Liver (tissue), 9 donors: ENCODE results near the gene FAM83B. TPM values are rescaled to one million over a fixed set of nuclear protein-coding genes. Genes with fewer than 3 reads are reported as not detected.

Experiments used
- DNase-seq: peaks from one replicate; pipeline ENCODE4 v3.0.0-alpha.2; 2017; ENCODE audit warnings: low spot score
- H3K27ac ChIP-seq, 2 donors: one replicate each; pipeline ENCODE4 v1.7.0; 2013; ENCODE audit warnings: inconsistent platforms in 2 of 2, low read length in 2 of 2, control low read depth in 1 of 2, low read depth in 1 of 2, mild to moderate bottlenecking in 1 of 2
- H3K27me3 ChIP-seq, 4 donors: one replicate each; pipeline versions ENCODE4 v1.6.1 to v1.7.0; 2013; ENCODE audit warnings: low read length in 3 of 4, inconsistent platforms in 1 of 4, mild to moderate bottlenecking in 1 of 4, moderate library complexity in 1 of 4; ENCODE audit not compliant: control insufficient read depth in 4 of 4, insufficient read depth in 4 of 4
- H3K36me3 ChIP-seq, 4 donors: one replicate each; pipeline versions ENCODE4 v1.6.1 to v1.7.0; 2013; ENCODE audit warnings: low read length in 3 of 4, mild to moderate bottlenecking in 3 of 4, low read depth in 1 of 4, moderate library complexity in 1 of 4; ENCODE audit not compliant: control insufficient read depth in 4 of 4, insufficient read depth in 3 of 4
- H3K4me1 ChIP-seq, 4 donors: one replicate each; pipeline versions ENCODE4 v1.6.1 to v1.7.0; 2013; ENCODE audit warnings: low read length in 3 of 4, mild to moderate bottlenecking in 3 of 4, moderate library complexity in 1 of 4; ENCODE audit not compliant: control insufficient read depth in 4 of 4, insufficient read depth in 4 of 4
- H3K4me3 ChIP-seq, 3 donors: one replicate each; pipeline versions ENCODE4 v1.6.1 to v1.7.0; 2013; ENCODE audit warnings: low read length in 3 of 3, control low read depth in 1 of 3, low read depth in 1 of 3, mild to moderate bottlenecking in 1 of 3
- H3K9ac ChIP-seq, 2 donors: one replicate each; pipeline ENCODE4 v1.7.0; 2013; ENCODE audit warnings: low read length in 2 of 2, mild to moderate bottlenecking in 2 of 2, moderate library complexity in 2 of 2, control low read depth in 1 of 2, low read depth in 1 of 2
- H3K9me3 ChIP-seq, 4 donors: one replicate each; pipeline versions ENCODE4 v1.6.1 to v1.7.0; 2013; ENCODE audit warnings: low read length in 3 of 4; ENCODE audit not compliant: control insufficient read depth in 4 of 4
- FOXA1 ChIP-seq: IDR thresholded peaks from 2 replicates; pipeline ENCODE4 v1.6.1; 2016; ENCODE audit warnings: antibody characterized with exemption
- FOXA2 ChIP-seq: IDR thresholded peaks from 2 replicates; pipeline ENCODE4 v1.6.1; 2016; ENCODE audit warnings: antibody characterized with exemption
- HNF4A ChIP-seq, 2 donors: conservative IDR thresholded peaks; 2 replicates each; pipeline ENCODE4 v1.6.1; 2016; ENCODE audit warnings: antibody characterized with exemption in 2 of 2, mild to moderate bottlenecking in 2 of 2
- HNF4G ChIP-seq: IDR thresholded peaks from 2 replicates; pipeline ENCODE4 v1.6.1; 2016; ENCODE audit warnings: antibody characterized with exemption
- NR2F2 ChIP-seq: IDR thresholded peaks from 2 replicates; pipeline ENCODE4 v1.6.1; 2016; ENCODE audit warnings: antibody characterized with exemption
- RAD21 ChIP-seq, 2 donors: IDR thresholded peaks; 2 replicates each; pipeline ENCODE4 v1.6.1; 2016; ENCODE audit warnings: antibody characterized with exemption in 2 of 2, mild to moderate bottlenecking in 2 of 2
- SP1 ChIP-seq: IDR thresholded peaks from 2 replicates; pipeline ENCODE4 v1.6.1; 2018; ENCODE audit warnings: antibody characterized with exemption, mild to moderate bottlenecking
- YY1 ChIP-seq: IDR thresholded peaks from 2 replicates; pipeline ENCODE4 v1.6.1; 2016; ENCODE audit warnings: antibody characterized with exemption, mild to moderate bottlenecking
- WGBS: extraction: QIAGEN DNeasy Blood & Tissue Kit; methylation state at CpG from one replicate; pipeline ENCODE4 v1.1.7; 2013; 5-methylcytosine and 5-hydroxymethylcytosine counted together
- polyA plus RNA-seq, 2 donors: library from polyadenylated mRNA; stranded (reverse) in 1 of 2; unstranded in 1 of 2; fragments of 200-250 nt in 1 of 2; fragments of >200 nt in 1 of 2; fragmentation: Nextera tagmentation in 1 of 2; extraction: Ambion mirVana in 1 of 2; gene quantifications; one replicate each; pipeline versions ENCODE4 v1.2.1 to v1.2.3, GENCODE V29; 2013 to 2015
- total RNA-seq, 2 donors: library from RNA; depleted of rRNA; stranded (reverse); fragments of >200 nt; gene quantifications; one replicate each; pipeline ENCODE4 v1.2.3, GENCODE V29; 2014
- TF ChIP-seq, protein P1 (sequence below): IDR thresholded peaks from 2 replicates; pipeline ENCODE4 v1.6.1; 2016; ENCODE audit warnings: antibody characterized with exemption, mild to moderate bottlenecking
- TF ChIP-seq, protein P2 (sequence below): IDR thresholded peaks from 2 replicates; pipeline ENCODE4 v1.6.1; 2016; ENCODE audit warnings: antibody characterized with exemption
- TF ChIP-seq, protein P3 (sequence below): IDR thresholded peaks from 2 replicates; pipeline ENCODE4 v1.6.1; 2016; ENCODE audit warnings: antibody characterized with exemption
- TF ChIP-seq, protein P4 (sequence below): fragments of 150-350 bp; IDR thresholded peaks from 2 replicates; pipeline ENCODE4 v1.5.1; 2017; ENCODE audit warnings: improper control_type of control experiment, low read depth, low read length; ENCODE audit not compliant: missing input control
- donor health status: healthy.
- donor health status: healthy.
- donor health status: healthy.
- donor health status: healthy.
- donor health status: healthy.

The FAM83B gene
- total and polyA plus RNA-seq, 4 donors: 0.07 to 0.50 (median 0.16) TPM

DNA sequence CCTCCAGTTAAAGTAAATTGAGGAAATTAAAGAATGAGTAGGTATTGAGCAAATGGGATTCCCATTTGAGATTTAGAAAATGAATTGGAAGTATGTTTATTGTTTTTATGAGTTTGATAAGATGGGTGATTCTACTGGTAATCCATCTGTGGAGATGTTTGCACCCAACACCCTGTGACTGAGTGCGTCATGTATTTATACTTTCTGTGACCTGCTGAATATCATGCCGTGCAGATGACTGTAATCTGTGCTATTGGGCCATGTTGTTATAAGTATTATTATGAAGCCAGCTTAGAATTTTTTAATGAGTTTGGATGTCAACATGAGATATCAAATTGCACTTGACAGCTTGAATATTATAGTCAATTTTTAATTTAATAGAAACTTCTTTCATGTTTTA lies 17.7 kb downstream of the FAM83B start (continued):
- TF ChIP-seq, protein P1, sequence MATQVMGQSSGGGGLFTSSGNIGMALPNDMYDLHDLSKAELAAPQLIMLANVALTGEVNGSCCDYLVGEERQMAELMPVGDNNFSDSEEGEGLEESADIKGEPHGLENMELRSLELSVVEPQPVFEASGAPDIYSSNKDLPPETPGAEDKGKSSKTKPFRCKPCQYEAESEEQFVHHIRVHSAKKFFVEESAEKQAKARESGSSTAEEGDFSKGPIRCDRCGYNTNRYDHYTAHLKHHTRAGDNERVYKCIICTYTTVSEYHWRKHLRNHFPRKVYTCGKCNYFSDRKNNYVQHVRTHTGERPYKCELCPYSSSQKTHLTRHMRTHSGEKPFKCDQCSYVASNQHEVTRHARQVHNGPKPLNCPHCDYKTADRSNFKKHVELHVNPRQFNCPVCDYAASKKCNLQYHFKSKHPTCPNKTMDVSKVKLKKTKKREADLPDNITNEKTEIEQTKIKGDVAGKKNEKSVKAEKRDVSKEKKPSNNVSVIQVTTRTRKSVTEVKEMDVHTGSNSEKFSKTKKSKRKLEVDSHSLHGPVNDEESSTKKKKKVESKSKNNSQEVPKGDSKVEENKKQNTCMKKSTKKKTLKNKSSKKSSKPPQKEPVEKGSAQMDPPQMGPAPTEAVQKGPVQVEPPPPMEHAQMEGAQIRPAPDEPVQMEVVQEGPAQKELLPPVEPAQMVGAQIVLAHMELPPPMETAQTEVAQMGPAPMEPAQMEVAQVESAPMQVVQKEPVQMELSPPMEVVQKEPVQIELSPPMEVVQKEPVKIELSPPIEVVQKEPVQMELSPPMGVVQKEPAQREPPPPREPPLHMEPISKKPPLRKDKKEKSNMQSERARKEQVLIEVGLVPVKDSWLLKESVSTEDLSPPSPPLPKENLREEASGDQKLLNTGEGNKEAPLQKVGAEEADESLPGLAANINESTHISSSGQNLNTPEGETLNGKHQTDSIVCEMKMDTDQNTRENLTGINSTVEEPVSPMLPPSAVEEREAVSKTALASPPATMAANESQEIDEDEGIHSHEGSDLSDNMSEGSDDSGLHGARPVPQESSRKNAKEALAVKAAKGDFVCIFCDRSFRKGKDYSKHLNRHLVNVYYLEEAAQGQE: no peak
- TF ChIP-seq, protein P2, sequence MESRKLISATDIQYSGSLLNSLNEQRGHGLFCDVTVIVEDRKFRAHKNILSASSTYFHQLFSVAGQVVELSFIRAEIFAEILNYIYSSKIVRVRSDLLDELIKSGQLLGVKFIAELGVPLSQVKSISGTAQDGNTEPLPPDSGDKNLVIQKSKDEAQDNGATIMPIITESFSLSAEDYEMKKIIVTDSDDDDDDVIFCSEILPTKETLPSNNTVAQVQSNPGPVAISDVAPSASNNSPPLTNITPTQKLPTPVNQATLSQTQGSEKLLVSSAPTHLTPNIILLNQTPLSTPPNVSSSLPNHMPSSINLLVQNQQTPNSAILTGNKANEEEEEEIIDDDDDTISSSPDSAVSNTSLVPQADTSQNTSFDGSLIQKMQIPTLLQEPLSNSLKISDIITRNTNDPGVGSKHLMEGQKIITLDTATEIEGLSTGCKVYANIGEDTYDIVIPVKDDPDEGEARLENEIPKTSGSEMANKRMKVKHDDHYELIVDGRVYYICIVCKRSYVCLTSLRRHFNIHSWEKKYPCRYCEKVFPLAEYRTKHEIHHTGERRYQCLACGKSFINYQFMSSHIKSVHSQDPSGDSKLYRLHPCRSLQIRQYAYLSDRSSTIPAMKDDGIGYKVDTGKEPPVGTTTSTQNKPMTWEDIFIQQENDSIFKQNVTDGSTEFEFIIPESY: no peak
- TF ChIP-seq SP1: no peak

DNA sequence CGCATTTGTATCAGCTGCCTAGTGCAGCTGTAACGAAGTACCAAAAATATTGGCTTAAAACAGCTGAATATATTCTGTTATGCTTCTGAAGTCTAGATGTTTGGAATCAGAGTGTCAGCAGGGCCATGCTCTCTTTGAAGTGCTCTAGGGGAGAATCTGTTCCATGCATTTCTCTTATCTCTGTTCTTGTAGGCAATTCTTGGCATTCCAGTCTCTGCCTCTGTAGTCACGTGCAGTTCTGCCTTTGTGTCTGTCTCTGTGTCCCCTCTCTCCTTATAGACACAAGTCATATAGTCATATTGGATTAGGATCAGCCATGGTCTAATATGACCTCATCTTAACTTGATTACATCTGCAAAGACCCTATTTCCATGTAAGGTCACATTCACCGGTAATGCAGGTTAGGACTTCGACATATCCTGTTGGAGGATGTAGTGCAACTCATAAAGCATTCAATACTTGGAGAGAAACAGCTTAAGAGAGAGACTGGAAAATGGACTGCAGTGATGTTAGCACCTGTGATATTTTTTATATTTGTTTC lies 18.6 kb downstream of the FAM83B start:
- H3K9me3 ChIP-seq: no peaks in the 10 kb centered on the region
- no peaks in the 10 kb centered on the region for H3K4me1 ChIP-seq
- TF ChIP-seq HNF4G: no peak
- TF ChIP-seq YY1: no peak
- TF ChIP-seq RAD21 (IDR thresholded peaks at IDR 0.05): no peak
- no peak for TF ChIP-seq NR2F2
- TF ChIP-seq FOXA1: no peak
- no peak for TF ChIP-seq SP1
- no peak for TF ChIP-seq FOXA2
- H3K27me3 ChIP-seq: peaks cover 0 to 3% (median 0%) of the 10 kb centered on the region in 4 donors
- no peak overlapping the region for H3K9ac ChIP-seq
- no peak overlapping the region for H3K4me3 ChIP-seq
- 67% methylated on average over 5 of the region's 5 CpGs for WGBS
- H3K36me3 ChIP-seq: no peaks in the 10 kb centered on the region
- H3K27ac ChIP-seq: no peak overlapping the region
- DNase-seq: no peak

DNA sequence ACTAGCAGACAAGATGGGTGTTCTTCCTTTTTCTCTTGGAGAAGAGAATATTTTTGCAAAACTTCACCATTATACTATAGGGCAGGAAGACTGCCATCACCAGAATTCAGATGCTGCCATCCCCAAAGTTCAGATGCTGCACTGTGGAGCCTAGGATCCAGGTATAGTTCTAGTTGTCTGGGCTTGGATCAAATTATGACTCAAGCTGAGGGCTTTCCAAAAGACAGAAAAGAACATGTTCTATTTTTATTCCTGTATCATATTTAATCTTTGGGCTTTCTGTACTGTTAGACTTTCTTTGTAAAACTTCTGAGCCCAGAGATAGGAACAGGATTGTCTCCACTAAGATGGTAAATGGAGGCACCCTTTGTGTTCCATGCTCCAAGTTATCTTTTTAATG lies 22.0 kb downstream of the FAM83B start:
- no peak for DNase-seq
- H3K4me3 ChIP-seq: no peak overlapping the region
- TF ChIP-seq HNF4A (conservative IDR thresholded peaks at IDR 0.05) (no peak), FOXA1 (no peak), FOXA2 (no peak), HNF4G (no peak)
- TF ChIP-seq, protein P3, sequence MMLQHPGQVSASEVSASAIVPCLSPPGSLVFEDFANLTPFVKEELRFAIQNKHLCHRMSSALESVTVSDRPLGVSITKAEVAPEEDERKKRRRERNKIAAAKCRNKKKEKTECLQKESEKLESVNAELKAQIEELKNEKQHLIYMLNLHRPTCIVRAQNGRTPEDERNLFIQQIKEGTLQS: no peak
- TF ChIP-seq, protein P4, sequence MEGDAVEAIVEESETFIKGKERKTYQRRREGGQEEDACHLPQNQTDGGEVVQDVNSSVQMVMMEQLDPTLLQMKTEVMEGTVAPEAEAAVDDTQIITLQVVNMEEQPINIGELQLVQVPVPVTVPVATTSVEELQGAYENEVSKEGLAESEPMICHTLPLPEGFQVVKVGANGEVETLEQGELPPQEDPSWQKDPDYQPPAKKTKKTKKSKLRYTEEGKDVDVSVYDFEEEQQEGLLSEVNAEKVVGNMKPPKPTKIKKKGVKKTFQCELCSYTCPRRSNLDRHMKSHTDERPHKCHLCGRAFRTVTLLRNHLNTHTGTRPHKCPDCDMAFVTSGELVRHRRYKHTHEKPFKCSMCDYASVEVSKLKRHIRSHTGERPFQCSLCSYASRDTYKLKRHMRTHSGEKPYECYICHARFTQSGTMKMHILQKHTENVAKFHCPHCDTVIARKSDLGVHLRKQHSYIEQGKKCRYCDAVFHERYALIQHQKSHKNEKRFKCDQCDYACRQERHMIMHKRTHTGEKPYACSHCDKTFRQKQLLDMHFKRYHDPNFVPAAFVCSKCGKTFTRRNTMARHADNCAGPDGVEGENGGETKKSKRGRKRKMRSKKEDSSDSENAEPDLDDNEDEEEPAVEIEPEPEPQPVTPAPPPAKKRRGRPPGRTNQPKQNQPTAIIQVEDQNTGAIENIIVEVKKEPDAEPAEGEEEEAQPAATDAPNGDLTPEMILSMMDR: no peak
- TF ChIP-seq, protein P2: no peak
- peaks cover 0 to 3% (median 0%) of the 10 kb centered on the region in 4 donors for H3K27me3 ChIP-seq
- H3K27ac ChIP-seq: no peak overlapping the region
- H3K9ac ChIP-seq: no peak overlapping the region
- H3K36me3 ChIP-seq: no peaks in the 10 kb centered on the region
- no peaks in the 10 kb centered on the region for H3K4me1 ChIP-seq
- H3K9me3 ChIP-seq: no peaks in the 10 kb centered on the region
